Mesendoderm (in vitro differentiated cells): Measurements from ENCODE around the gene EEF1A1.
A peak's percentile ranks its signal among the peaks of the same experiment; 100 is the strongest.
"Not testable (repeated sequence)": the region's sequence is repeated elsewhere in the genome, so short reads cannot be mapped to it uniquely, and the experiment has no call there.

Source experiments
- DNase-seq: peaks from one replicate; pipeline ENCODE4 v3.0.0; 2013
- H2AK5ac ChIP-seq: 2 replicates; pipeline ENCODE4 v1.6.1; 2013; ENCODE audit warnings: low read length, inconsistent platforms
- H2BK120ac ChIP-seq: 2 replicates; pipeline ENCODE4 v1.6.1; 2013; ENCODE audit warnings: low read depth, mild to moderate bottlenecking, low read length, moderate library complexity, mixed read lengths
- H2BK15ac ChIP-seq: replicated peaks from 2 replicates; pipeline ENCODE4 v1.6.1; 2013; ENCODE audit warnings: low read depth, mild to moderate bottlenecking, moderate library complexity
- H2BK5ac ChIP-seq: 2 replicates; pipeline ENCODE4 v1.6.1; 2013; ENCODE audit warnings: low read length, inconsistent platforms
- H3K18ac ChIP-seq: 2 replicates; pipeline ENCODE4 v1.6.1; 2013; ENCODE audit warnings: mild to moderate bottlenecking, low read length, mixed read lengths
- H3K23ac ChIP-seq: one replicate; pipeline ENCODE4 v1.6.1; 2013; ENCODE audit warnings: low read length
- H3K27ac ChIP-seq: 2 replicates; pipeline ENCODE4 v1.5.1; 2013; ENCODE audit warnings: low read depth, mild to moderate bottlenecking, inconsistent platforms, low read length, moderate library complexity
- H3K27me3 ChIP-seq: 2 replicates; pipeline ENCODE4 v1.6.1; 2013; ENCODE audit warnings: low read length, control low read depth, mild to moderate bottlenecking, inconsistent platforms; ENCODE audit not compliant: insufficient read depth, poor library complexity
- H3K36me3 ChIP-seq: 2 replicates; pipeline ENCODE4 v1.6.1; 2013; ENCODE audit warnings: low read length, inconsistent platforms; ENCODE audit not compliant: control insufficient read depth, insufficient read depth
- H3K4ac ChIP-seq: one replicate; pipeline ENCODE4 v1.6.1; 2013; ENCODE audit warnings: low read depth, mild to moderate bottlenecking, low read length, moderate library complexity
- H3K4me1 ChIP-seq: 2 replicates; pipeline ENCODE4 v1.6.1; 2013; ENCODE audit warnings: low read depth, low read length, inconsistent platforms; ENCODE audit not compliant: control insufficient read depth
- H3K4me2 ChIP-seq: 2 replicates; pipeline ENCODE4 v1.6.1; 2013; ENCODE audit warnings: low read length
- H3K4me3 ChIP-seq: 2 replicates; pipeline ENCODE4 v1.5.1; 2013; ENCODE audit warnings: mild to moderate bottlenecking, low read length
- H3K56ac ChIP-seq: one replicate; pipeline ENCODE4 v1.6.1; 2013; ENCODE audit warnings: low read length
- H3K79me1 ChIP-seq: 2 replicates; pipeline ENCODE4 v1.6.1; 2013; ENCODE audit warnings: low read length, inconsistent platforms
- H3K79me2 ChIP-seq: 2 replicates; pipeline ENCODE4 v1.6.1; 2013; ENCODE audit warnings: mild to moderate bottlenecking, low read length; ENCODE audit not compliant: control insufficient read depth, insufficient read depth
- H3K9ac ChIP-seq: 2 replicates; pipeline ENCODE4 v1.6.1; 2013; ENCODE audit warnings: low read length, inconsistent platforms
- H4K5ac ChIP-seq: one replicate; pipeline ENCODE4 v1.6.1; 2013; ENCODE audit warnings: low read length
- H4K8ac ChIP-seq: one replicate; pipeline ENCODE4 v1.6.1; 2013; ENCODE audit warnings: low read depth, mild to moderate bottlenecking, control low read depth, low read length, moderate library complexity
- WGBS: extraction: QIAGEN DNeasy Blood & Tissue Kit; methylation state at CpG from one replicate; pipeline ENCODE4 v1.1.7; 2013; ENCODE audit warnings: low lambda C conversion rate, missing lambda C conversion rate; ENCODE audit not compliant: insufficient coverage; ENCODE audit errors: extremely low coverage; 5-methylcytosine and 5-hydroxymethylcytosine counted together

Gene EEF1A1

GRCh38 chr6:73558624-73559398, 38.0 kb upstream of the EEF1A1 start:
- no peak overlapping the region for H3K4ac ChIP-seq
- no peak overlapping the region for H2BK15ac ChIP-seq
- no peak overlapping the region for H4K5ac ChIP-seq
- no peak overlapping the region for H2BK120ac ChIP-seq
- H3K4me3 ChIP-seq: no peak overlapping the region
- H3K79me2 ChIP-seq: no peaks in the 10 kb centered on the region
- no peak overlapping the region for H3K9ac ChIP-seq
- H3K36me3 ChIP-seq: no peaks in the 10 kb centered on the region
- WGBS: no CpG with 5 or more reads among the region's 4 CpGs
- H2AK5ac ChIP-seq: no peak overlapping the region
- H3K4me1 ChIP-seq: peaks cover 3% of the 10 kb centered on the region
- no peak overlapping the region for H2BK5ac ChIP-seq
- peak overlapping the region; percentile 4 for H3K23ac ChIP-seq
- H3K27ac ChIP-seq: no peak overlapping the region
- H3K56ac ChIP-seq: peak overlapping the region; percentile 34
- H3K18ac ChIP-seq: no peak overlapping the region
- H4K8ac ChIP-seq: no peak overlapping the region
- H3K4me2 ChIP-seq: no peak overlapping the region
- no peak for DNase-seq
- H3K27me3 ChIP-seq: no peaks in the 10 kb centered on the region
- H3K79me1 ChIP-seq: no peaks in the 10 kb centered on the region

- H3K18ac ChIP-seq: no peak overlapping the region
- H2BK15ac ChIP-seq: no peak overlapping the region
- H2AK5ac ChIP-seq: no peak overlapping the region
- no peak overlapping the region for H3K4ac ChIP-seq
- no peaks in the 10 kb centered on the region for H3K79me2 ChIP-seq
- H3K4me1 ChIP-seq: peaks cover 3% of the 10 kb centered on the region
- no peak overlapping the region for H3K56ac ChIP-seq
- no peak overlapping the region for H3K9ac ChIP-seq
- H4K8ac ChIP-seq: no peak overlapping the region
- no peak overlapping the region for H3K23ac ChIP-seq
- H3K4me2 ChIP-seq: no peak overlapping the region
- no peak overlapping the region for H3K4me3 ChIP-seq
- no peak overlapping the region for H2BK5ac ChIP-seq
- H3K27ac ChIP-seq: no peak overlapping the region
- H3K79me1 ChIP-seq: no peaks in the 10 kb centered on the region
- H3K27me3 ChIP-seq: no peaks in the 10 kb centered on the region
- H3K36me3 ChIP-seq: no peaks in the 10 kb centered on the region
- H4K5ac ChIP-seq: no peak overlapping the region
- H2BK120ac ChIP-seq: no peak overlapping the region
- WGBS: no CpG with 5 or more reads among the region's 1 CpG
- DNase-seq: no peak
Measured at GRCh38 chr6:73556836-73557235, 36.0 kb upstream of the EEF1A1 start.

- H4K5ac ChIP-seq, H2BK120ac ChIP-seq, H3K56ac ChIP-seq, H3K79me2 ChIP-seq, H3K4me1 ChIP-seq, H3K27me3 ChIP-seq, H3K4ac ChIP-seq, H3K36me3 ChIP-seq, H3K79me1 ChIP-seq, H2BK15ac ChIP-seq, H2BK5ac ChIP-seq, DNase-seq, H2AK5ac ChIP-seq, H3K23ac ChIP-seq, H3K27ac ChIP-seq, H3K4me3 ChIP-seq, H4K8ac ChIP-seq, H3K18ac ChIP-seq, H3K9ac ChIP-seq, H3K4me2 ChIP-seq: not testable (repeated sequence)
- WGBS: no CpG with 5 or more reads among the region's 11 CpGs
Measured at GRCh38 chr6:73555380-73555949, 34.6 kb upstream of the EEF1A1 start.

- H3K79me2 ChIP-seq, H3K79me1 ChIP-seq, H3K27ac ChIP-seq, H3K56ac ChIP-seq, H3K27me3 ChIP-seq, H2BK15ac ChIP-seq, H4K5ac ChIP-seq, H3K4me3 ChIP-seq, H3K36me3 ChIP-seq, H2BK120ac ChIP-seq, H3K23ac ChIP-seq, H2AK5ac ChIP-seq, DNase-seq, H2BK5ac ChIP-seq, H3K4me2 ChIP-seq, H3K18ac ChIP-seq, H3K9ac ChIP-seq, H3K4me1 ChIP-seq, H4K8ac ChIP-seq: not testable (repeated sequence)
- peak overlapping the region; percentile 70 for H3K4ac ChIP-seq
- WGBS: no CpG with 5 or more reads among the region's 4 CpGs
Measured at GRCh38 chr6:73551115-73551514, 30.3 kb upstream of the EEF1A1 start.

- no peak for DNase-seq
- no peak overlapping the region for H2BK5ac ChIP-seq
- H2AK5ac ChIP-seq: no peak overlapping the region
- no peak overlapping the region for H3K4me2 ChIP-seq
- no peak overlapping the region for H3K27ac ChIP-seq
- H2BK15ac ChIP-seq: no peak overlapping the region
- H3K27me3 ChIP-seq: no peaks in the 10 kb centered on the region
- no peak overlapping the region for H3K56ac ChIP-seq
- H3K4me1 ChIP-seq: no peaks in the 10 kb centered on the region
- H3K4me3 ChIP-seq: no peak overlapping the region
- no peak overlapping the region for H3K23ac ChIP-seq
- H3K4ac ChIP-seq: no peak overlapping the region
- H3K18ac ChIP-seq: no peak overlapping the region
- H4K5ac ChIP-seq: no peak overlapping the region
- WGBS: no CpG with 5 or more reads among the region's 12 CpGs
- no peak overlapping the region for H4K8ac ChIP-seq
- H3K9ac ChIP-seq: no peak overlapping the region
- no peaks in the 10 kb centered on the region for H3K79me2 ChIP-seq
- no peaks in the 10 kb centered on the region for H3K79me1 ChIP-seq
- H3K36me3 ChIP-seq: no peaks in the 10 kb centered on the region
- no peak overlapping the region for H2BK120ac ChIP-seq
Measured at GRCh38 chr6:73548458-73549446, 27.9 kb upstream of the EEF1A1 start.
